ENCODE measurements around the gene DROSHA.

DROSHA gene

DNA sequence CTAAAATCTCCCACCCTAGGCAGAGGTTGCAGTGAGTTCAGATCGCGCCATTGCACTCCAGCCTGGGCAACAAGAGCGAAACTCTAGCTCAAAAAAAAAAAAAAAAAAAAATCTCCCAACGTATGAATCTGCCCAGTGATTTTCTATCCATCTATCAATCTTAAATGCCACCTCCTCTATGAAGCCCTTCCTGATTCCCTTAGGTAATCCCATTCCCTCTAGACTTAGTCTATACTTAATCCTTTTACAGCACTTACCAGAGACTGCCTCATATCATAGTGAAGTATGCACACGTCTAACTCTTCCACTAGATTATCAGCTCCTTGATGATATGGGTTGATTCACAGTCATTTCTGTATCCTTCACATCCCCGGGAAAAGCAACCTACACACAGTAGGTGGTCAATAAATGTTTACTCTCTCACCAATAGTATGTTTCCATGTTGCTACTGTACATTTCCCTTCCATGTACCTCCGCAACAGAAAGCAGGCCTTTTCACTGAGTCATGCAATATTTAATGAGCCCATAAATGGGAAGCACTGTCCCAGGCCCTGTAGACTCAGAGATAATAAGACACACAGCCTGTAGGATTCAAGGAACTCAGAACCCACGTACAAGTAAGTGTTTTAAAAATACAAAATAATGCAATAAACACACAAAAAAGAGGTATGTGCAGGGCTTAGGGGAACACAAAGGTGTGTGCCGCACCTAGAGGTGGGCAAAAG is 1.2 kb downstream of the DROSHA start:
- DNase-seq (ENCODE audit: low read depth in 3 of 3): no peak

DNA sequence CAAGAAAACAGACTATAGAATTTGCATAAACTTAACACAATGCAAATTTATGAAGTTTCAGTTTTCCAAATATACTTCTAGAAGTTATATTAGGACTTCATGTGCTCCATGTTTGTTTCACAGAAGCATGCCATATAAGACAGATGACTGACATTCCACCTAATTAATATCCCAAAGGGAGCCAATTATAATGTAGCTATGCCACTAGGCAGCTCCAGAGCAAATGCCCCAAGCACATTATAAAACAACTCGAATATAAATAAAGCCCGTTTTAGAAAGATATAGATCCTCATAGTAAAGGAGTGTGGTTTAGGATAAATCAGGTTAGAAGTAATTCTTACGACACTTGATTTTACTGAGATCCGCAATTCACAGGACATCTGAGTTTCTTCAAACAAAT is 8.9 kb downstream of the DROSHA start:
- DNase-seq (ENCODE audit: low read depth in 3 of 3): no peak

DNA sequence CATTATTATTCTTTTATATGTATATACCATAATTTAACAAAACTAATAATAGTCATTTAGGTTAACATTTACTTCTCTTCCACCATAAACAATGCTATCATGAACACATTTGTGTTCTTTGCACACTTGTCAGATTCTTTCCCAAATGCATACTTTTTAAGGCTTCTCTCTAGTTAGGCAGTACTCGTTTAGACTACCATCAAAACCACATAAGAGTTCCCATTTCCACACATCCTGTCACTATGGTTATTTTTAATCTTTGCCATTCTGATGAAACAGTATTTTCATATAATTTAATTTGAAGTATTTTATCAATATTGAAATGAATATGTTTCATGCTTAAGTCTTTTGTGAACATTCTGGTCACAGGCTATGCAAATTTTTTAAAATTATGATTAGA is 15.1 kb downstream of the DROSHA start:
- no peak for DNase-seq (ENCODE audit: low read depth in 3 of 3)

DNA sequence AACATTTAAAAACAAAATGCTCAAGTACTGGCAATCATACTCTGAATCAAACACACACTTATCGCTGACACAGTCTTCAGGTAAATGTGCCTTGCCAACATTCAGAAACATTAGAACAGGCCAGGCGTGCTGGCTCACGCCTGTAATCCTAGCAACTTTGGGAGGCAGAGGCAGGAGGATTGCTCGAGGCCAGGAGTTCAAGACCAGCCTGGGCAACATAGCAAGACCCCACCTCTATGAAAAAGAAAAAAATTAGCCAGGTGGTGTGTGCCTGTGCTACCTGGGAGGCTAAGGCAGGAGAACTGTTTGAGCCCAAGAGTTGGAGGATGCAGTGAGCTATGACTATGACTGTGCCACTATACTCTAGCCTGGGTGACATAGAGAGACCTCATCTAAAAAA is 20.6 kb downstream of the DROSHA start:
- no peak for DNase-seq (ENCODE audit: low read depth in 3 of 3)

- DNase-seq (ENCODE audit: low read depth in 3 of 3): no peak
These were observed 27.4 kb downstream of the DROSHA start for GRCh38 chr5:31504529-31504928.

DNA sequence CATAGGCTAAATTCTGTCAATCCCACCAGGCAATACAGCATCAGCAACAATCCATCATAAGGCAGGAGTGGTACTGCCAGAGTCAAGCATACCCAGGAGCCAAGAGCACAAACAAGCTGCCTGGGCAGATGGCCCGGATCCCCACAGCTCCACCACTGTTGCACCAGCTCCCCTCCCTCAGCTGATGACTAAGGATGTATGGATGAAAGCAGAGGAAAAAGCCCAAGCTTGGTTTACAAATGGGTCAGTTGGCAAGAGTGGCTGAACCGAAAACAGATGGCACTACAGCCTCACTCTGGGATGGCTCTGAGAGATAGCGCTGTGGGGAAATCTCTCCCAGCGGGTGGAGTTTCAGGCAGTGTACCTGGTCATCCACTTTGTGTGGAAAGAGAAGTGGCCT is 29.4 kb downstream of the DROSHA start:
- no peak for DNase-seq (ENCODE audit: low read depth in 3 of 3)

- DNase-seq (ENCODE audit: low read depth in 3 of 3): no peak
These were observed 31.6 kb downstream of the DROSHA start for GRCh38 chr5:31500256-31500655.

- DNase-seq (ENCODE audit: low read depth in 3 of 3): no peak
These were observed 35.0 kb downstream of the DROSHA start for GRCh38 chr5:31496891-31497290.

DNA sequence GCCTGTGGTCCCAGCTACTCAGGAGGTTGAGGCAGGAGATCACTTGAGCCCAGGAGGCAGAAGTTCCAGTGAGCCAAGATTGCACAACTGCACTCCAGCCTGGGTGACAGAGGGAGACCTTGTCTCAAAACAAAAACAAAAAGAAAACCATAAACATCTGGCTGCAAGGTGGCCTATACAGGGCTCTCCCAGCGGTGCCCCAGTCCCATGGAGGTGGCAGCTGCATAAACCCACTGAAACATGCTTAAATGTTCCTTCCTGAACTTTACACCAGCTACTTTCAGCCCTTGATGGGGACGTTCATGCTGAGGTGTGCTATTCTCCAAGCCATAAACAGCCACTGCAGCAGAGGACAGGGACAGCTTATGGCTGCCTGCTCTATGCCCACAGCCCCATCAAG is 35.6 kb downstream of the DROSHA start:
- DNase-seq (ENCODE audit: low read depth in 3 of 3): no peak

GRCh38 chr5:31495336-31495735 is 36.6 kb downstream of the DROSHA start:
- no peak for DNase-seq (ENCODE audit: low read depth in 3 of 3)

GRCh38 chr5:31492869-31493268 is 39.0 kb downstream of the DROSHA start:
- DNase-seq (ENCODE audit: low read depth in 3 of 3): no peak

DNA sequence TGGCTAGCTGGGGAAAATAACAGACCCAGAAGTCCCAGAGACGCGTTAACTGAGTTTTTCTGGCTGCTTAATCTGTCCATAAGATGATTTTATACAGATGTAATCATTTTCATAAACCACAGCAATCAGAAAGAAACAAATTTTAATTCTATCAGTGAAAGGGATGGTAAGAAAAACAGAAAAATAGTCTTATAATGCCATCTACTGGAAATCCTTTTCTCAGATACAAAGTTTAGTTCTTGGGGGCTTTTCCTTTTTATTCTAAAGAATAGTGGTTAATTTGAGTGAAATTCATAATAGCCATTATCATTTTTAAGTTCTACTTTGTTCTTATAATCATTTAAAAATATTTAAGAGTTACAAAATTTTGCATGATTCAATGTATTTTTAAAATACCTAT is 44.4 kb downstream of the DROSHA start:
- DNase-seq (ENCODE audit: low read depth in 3 of 3): no peak

DNA sequence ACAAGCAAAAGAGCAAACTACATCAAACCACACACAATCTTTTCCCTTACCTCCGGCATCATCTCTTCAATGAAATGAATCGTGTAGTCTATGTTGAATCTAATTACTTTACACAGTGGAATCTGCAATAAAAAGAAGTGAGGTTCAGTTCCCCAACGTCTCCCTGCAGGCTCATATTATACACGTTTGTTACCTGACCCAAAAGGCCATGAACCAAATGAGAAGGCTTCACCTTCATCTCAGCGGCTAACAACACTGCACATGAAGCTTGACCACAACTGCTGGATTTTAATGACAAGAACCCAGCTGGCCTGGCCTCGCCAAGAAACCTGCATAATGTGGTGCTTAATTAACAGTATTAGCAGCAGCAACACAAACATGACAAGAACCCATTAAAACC is 45.5 kb downstream of the DROSHA start:
- no peak for DNase-seq (ENCODE audit: low read depth in 3 of 3)

DNA sequence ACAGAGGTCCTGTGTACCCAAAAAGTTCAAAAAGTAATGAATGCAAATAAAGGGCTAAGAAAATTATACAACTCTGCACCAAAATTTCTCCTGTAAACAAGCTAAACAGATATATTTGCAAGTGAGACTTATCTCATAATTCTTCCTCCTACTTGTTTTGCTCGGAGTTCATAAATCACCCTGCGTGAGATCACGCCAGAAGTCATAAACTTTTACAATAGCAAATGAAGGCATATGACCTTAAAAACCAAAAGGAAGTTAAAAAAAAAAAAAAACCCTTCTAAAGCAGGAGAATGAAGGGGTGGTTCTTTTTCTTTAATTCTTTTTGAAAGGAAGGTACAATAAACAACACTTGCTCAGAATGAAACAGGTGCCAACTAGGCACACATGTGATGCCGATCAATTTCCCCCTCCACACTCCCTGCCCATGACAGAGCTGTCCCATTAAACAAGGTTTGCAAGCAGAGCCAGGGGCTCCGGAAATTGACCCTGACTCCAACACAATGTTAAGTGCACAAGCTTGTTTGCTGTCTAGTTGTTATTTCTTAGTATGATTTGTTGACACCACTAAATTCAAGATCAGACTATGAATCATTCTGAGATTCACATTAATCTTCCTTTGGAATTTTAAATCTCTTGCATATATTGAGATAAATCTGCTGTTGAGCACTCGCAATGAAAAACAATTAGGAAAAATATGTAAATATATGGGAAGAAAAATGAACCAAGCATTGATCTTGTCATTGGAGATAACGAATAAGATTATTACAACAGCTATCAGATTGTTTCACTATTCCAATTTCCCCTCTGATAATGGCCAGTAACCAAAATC is 46.3 kb downstream of the DROSHA start:
- no peak for DNase-seq (ENCODE audit: low read depth in 3 of 3)

GRCh38 chr5:31481531-31482165 is 50.2 kb downstream of the DROSHA start:
- DNase-seq (ENCODE audit: low read depth in 3 of 3): no peak

DNA sequence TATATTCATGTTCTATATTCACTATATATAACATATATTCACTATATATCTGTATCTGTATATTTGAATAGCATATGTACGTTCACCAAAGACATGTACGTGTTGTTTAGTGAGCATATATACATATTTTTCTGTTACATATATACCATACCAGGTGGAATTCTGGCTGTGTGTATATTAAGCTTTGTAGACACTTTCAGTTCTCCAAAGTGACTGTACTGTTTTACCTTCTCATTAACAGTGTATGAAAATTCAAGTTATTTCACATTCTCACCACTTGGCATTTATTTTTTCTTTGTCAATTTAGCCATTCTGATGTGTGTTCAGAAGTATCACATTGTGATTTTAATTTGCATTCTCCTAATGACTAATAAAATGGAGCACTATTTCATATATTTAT is 52.2 kb downstream of the DROSHA start:
- no peak for DNase-seq (ENCODE audit: low read depth in 3 of 3)

DNA sequence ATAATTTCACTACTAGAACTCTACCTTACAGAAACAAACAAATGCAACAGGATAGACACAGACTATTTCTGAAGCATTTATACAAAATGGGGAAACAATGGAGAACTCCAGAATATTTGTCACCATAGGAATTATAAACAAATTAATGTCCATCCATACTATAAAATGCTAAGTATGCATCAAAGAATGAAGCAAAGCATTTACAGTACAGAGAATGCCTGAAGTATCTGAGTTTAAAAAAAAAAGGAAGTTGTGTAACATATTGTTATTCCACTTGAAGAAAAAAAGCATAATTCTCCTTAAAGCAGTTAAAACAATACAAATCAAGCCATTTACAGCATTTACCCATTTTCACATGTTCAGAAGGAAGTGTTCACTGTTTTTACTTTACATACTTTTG is 53.0 kb downstream of the DROSHA start:
- no peak for DNase-seq (ENCODE audit: low read depth in 3 of 3)

- DNase-seq (ENCODE audit: low read depth in 3 of 3): no peak
These were observed 53.9 kb downstream of the DROSHA start for GRCh38 chr5:31477971-31478370.

DNA sequence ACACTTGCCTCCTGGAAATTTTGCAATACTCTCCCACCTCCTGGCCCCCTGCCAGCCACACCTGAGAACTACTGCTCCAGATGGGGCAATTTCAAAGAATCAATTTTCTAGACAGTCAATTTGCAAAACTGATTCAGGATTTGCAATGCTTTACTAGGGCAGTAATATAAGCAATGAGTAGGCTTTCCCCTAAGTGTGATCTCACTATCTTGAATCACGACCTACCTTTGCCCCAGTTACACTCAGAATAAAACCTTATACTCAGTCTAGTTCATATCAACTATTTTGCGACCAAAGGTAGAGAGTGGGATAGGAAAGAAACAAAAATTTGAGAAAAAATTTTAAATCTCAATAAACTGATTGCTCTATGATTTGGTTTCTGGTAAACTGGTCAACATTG is 54.4 kb downstream of the DROSHA start:
- no peak for DNase-seq (ENCODE audit: low read depth in 3 of 3)

DNA sequence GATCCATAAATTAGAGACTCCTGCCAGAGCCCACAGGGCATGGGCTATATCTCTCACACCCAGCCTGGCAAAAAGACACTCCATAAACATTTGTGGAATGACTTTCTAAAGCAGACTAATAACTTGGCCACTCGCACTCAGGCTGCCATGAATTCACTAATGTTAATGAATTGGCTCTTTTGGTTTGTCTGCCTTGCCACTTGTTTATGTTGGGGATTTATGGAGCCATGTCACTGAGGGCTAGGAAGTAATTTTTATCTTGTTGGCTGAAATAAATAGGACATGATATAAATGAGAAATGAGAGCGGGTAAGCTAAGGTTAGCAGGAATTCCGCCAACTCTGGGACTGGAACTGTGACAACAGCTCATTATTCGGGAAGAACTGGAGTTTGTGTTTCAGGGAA is 55.2 kb downstream of the DROSHA start:
- no peak for DNase-seq (ENCODE audit: low read depth in 3 of 3)

DNA sequence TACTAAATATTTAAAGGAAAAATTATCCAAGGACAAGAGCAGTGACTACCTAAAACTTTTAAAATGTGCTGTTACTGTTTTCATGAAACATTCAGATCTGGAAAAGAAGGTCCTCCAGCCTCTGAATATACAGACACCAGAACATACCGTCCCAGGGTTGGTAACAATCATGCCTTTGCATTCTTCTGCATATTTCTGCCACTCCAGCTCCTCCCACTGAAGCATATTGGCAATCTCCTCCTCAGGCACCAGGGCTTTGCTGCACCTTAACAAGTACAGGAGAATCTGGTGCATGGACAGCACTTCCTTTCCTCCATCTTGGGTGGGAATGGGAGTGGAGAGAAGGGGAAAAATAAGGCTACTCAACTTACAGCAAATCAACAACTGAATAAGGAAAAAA is 60.0 kb downstream of the DROSHA start:
- no peak for DNase-seq (ENCODE audit: low read depth in 3 of 3)

- DNase-seq (ENCODE audit: low read depth in 3 of 3): no peak
These were observed 60.9 kb downstream of the DROSHA start for GRCh38 chr5:31471040-31471439.

- no peak for DNase-seq (ENCODE audit: low read depth in 3 of 3)
These were observed 61.3 kb downstream of the DROSHA start for GRCh38 chr5:31470608-31471007.
